Nephron (organoid): ENCODE results near the gene CDH19.

Experiments used
- H3K27ac Mint-ChIP-seq, 3 experiments: 2 replicates each; pipeline ENCODE4 v1.8.0; 2020; ENCODE audit warnings: mixed read lengths in 3 of 3, mild to moderate bottlenecking in 2 of 3, moderate library complexity in 1 of 3
- H3K27me3 Mint-ChIP-seq: 2 replicates; pipeline ENCODE4 v1.8.0; 2021; ENCODE audit warnings: low read depth, mild to moderate bottlenecking, moderate library complexity, mixed read lengths
- H3K36me3 Mint-ChIP-seq: 2 replicates; pipeline ENCODE4 v1.8.0; 2020; ENCODE audit warnings: low read depth, mixed read lengths
- H3K4me1 Mint-ChIP-seq: 2 replicates; pipeline ENCODE4 v1.8.0; 2020; ENCODE audit warnings: mixed read lengths
- H3K4me3 Mint-ChIP-seq, 3 experiments: 2 replicates each; pipeline ENCODE4 v1.8.0; 2020; ENCODE audit warnings: mild to moderate bottlenecking in 3 of 3, mixed read lengths in 3 of 3, moderate library complexity in 2 of 3
- H3K9me3 Mint-ChIP-seq: 2 replicates; pipeline ENCODE4 v1.8.0; 2020; ENCODE audit warnings: mixed read lengths
- TF ChIP-seq, protein P1 (sequence below), 3 experiments: fragments of 200-600 bp; sonication (generic); IDR thresholded peaks; one replicate each; pipeline ENCODE4 v1.5.0; 2021; ENCODE audit warnings: antibody characterized with exemption in 3 of 3; ENCODE audit not compliant: unreplicated experiment in 3 of 3

The CDH19 gene

DNA sequence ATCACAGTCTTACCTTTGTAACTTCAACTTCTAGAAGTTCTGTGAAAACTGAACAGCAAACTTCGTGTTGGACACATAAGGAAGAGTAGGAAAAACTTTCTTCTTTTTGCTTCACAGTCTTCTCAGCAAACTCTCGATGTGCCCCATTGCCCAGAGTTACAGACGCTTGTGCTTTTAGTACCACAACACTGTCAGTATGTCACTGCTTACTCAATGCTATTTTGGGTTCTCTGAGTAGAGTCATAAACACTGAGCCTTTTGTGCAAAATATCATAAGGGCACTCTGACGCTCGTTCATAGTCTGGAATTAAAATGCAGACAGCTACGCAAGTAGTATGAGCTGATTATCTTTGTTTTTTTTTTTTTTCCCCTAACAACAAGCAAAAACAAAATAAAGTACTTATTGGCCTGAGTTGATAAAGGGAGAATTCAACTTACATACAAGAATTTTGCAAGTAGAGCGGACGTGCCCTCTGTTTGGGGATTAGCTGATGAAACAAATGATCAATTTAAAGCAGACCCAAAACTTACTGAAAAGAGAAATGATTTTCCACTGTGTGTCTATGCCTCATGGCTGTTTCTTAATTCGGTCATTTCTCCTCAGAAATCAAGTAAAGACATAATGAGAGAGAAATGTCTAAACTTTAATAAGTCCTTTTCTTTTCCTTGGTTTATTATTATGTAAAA lies at the start of gene CDH19:
TSS of gene CDH19 (minus strand) at position 150 of the 687 bp plus-strand sequence. CDS start 31,886 bp downstream, outside the sequence.
- H3K4me3 Mint-ChIP-seq, result no peak within 1 kb of the TSS
- H3K27ac Mint-ChIP-seq, result no peak within 1 kb of the TSS
- no peaks in the 10 kb centered on the region for H3K27me3 Mint-ChIP-seq
- H3K4me1 Mint-ChIP-seq, result no peaks in the 10 kb centered on the region
- no peaks in the 10 kb centered on the region for H3K36me3 Mint-ChIP-seq
- TF ChIP-seq, protein P1, sequence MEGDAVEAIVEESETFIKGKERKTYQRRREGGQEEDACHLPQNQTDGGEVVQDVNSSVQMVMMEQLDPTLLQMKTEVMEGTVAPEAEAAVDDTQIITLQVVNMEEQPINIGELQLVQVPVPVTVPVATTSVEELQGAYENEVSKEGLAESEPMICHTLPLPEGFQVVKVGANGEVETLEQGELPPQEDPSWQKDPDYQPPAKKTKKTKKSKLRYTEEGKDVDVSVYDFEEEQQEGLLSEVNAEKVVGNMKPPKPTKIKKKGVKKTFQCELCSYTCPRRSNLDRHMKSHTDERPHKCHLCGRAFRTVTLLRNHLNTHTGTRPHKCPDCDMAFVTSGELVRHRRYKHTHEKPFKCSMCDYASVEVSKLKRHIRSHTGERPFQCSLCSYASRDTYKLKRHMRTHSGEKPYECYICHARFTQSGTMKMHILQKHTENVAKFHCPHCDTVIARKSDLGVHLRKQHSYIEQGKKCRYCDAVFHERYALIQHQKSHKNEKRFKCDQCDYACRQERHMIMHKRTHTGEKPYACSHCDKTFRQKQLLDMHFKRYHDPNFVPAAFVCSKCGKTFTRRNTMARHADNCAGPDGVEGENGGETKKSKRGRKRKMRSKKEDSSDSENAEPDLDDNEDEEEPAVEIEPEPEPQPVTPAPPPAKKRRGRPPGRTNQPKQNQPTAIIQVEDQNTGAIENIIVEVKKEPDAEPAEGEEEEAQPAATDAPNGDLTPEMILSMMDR (IDR thresholded peaks at IDR 0.05; ENCODE audit: unreplicated experiment in 3 of 3), result no peak
- H3K9me3 Mint-ChIP-seq, result no peaks in the 10 kb centered on the region

- Mint-ChIP-seq H3K27me3 (no peaks in the 10 kb centered on the region), H3K9me3 (no peaks in the 10 kb centered on the region), H3K4me1 (no peaks in the 10 kb centered on the region), H3K4me3 (no peak overlapping the region), H3K27ac (no peak overlapping the region), H3K36me3 (no peaks in the 10 kb centered on the region)
- TF ChIP-seq, protein P1 (IDR thresholded peaks at IDR 0.05; ENCODE audit: unreplicated experiment in 3 of 3), result no peak
Measured at GRCh38 chr18:66647671-66648070, 43.8 kb upstream of the CDH19 start.

DNA sequence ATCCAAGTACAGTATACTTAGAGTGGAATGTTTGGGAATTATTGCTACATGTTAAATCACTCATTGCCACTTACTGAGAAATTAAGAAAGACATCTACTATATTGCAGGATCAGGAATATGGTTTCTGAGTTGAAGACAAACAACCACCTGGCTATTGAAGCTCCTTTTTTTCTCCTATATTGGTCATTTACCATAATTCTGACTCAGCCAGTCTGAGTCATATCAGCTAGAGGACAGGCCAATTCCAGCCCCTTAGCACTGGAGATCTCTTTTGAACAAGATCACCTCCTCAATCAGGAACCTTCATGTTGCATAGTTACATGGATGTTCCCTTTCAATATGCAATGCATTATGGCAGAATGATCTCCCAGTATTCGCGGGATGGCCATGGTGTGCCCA lies 42.7 kb upstream of the CDH19 start:
- Mint-ChIP-seq H3K4me1 (no peaks in the 10 kb centered on the region), H3K36me3 (no peaks in the 10 kb centered on the region), H3K27ac (no peak overlapping the region), H3K4me3 (no peak overlapping the region), H3K9me3 (no peaks in the 10 kb centered on the region), H3K27me3 (no peaks in the 10 kb centered on the region)
- TF ChIP-seq, protein P1 (IDR thresholded peaks at IDR 0.05; ENCODE audit: unreplicated experiment in 3 of 3), result no peak

DNA sequence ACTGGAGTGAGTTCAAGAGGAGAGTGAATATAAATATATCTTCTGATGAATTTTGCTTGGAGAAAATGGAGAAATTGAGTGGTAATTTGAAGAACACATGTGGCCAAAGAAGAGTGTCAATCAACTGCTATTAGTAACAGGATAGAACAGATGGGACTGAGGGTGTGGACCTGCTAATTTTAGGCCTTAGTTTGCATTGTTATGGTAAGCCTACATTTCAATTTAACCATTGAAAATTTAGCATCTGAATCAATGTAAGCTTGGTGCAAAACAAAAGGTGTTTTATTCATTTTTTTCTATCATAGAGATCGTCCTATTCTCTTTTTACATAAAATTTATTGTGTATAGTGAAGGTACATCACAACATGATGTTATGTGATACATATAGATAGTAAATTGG lies 42.1 kb upstream of the CDH19 start:
- Mint-ChIP-seq H3K9me3 (no peaks in the 10 kb centered on the region), H3K4me1 (no peaks in the 10 kb centered on the region), H3K36me3 (no peaks in the 10 kb centered on the region), H3K27me3 (no peaks in the 10 kb centered on the region), H3K27ac (no peak overlapping the region), H3K4me3 (no peak overlapping the region)
- TF ChIP-seq, protein P1 (IDR thresholded peaks at IDR 0.05; ENCODE audit: unreplicated experiment in 3 of 3), result no peak

- Mint-ChIP-seq H3K27ac (no peak overlapping the region), H3K4me1 (no peaks in the 10 kb centered on the region), H3K27me3 (no peaks in the 10 kb centered on the region), H3K36me3 (no peaks in the 10 kb centered on the region), H3K4me3 (no peak overlapping the region), H3K9me3 (no peaks in the 10 kb centered on the region)
- TF ChIP-seq, protein P1 (IDR thresholded peaks at IDR 0.05; ENCODE audit: unreplicated experiment in 3 of 3), result no peak
Measured at GRCh38 chr18:66641056-66641455, 37.2 kb upstream of the CDH19 start.

GRCh38 chr18:66640431-66640830 lies 36.5 kb upstream of the CDH19 start:
- Mint-ChIP-seq H3K36me3 (no peaks in the 10 kb centered on the region), H3K4me1 (no peaks in the 10 kb centered on the region), H3K4me3 (no peak overlapping the region), H3K27me3 (no peaks in the 10 kb centered on the region), H3K27ac (no peak overlapping the region), H3K9me3 (no peaks in the 10 kb centered on the region)
- TF ChIP-seq, protein P1 (IDR thresholded peaks at IDR 0.05; ENCODE audit: unreplicated experiment in 3 of 3), result no peak
